Uterus (tissue), 4 donors: Measurements from ENCODE around the gene C1orf146. TPM values are rescaled to one million over a fixed set of nuclear protein-coding genes. Genes with fewer than 3 reads are reported as not detected.

Source experiments
- DNase-seq, 2 donors: peaks; one replicate each; pipeline ENCODE4 v3.0.0-alpha.2; 2019 to 2020
- H3K27ac ChIP-seq, 2 donors: fragments of 200-600 bp; sonication (generic); 1 replicate in 1 of 2; 2 replicates in 1 of 2; pipeline ENCODE4 v1.5.1; 2016 to 2018
- H3K27me3 ChIP-seq, 2 donors: fragments of 200-600 bp; sonication (generic); one replicate each; pipeline ENCODE4 v1.5.1; 2018 to 2019; ENCODE audit warnings: control low read depth in 1 of 2
- H3K36me3 ChIP-seq, 2 donors: fragments of 200-600 bp; sonication (generic); one replicate each; pipeline ENCODE4 v1.5.1; 2019; ENCODE audit warnings: control low read depth in 1 of 2
- H3K4me1 ChIP-seq, 2 donors: fragments of 200-600 bp; sonication (generic); one replicate each; pipeline ENCODE4 v1.5.1; 2018 to 2019; ENCODE audit warnings: control low read depth in 1 of 2
- H3K4me3 ChIP-seq, 2 donors: fragments of 200-600 bp; sonication (generic); 1 replicate in 1 of 2; 2 replicates in 1 of 2; pipeline ENCODE4 v1.5.1; 2018 to 2019; ENCODE audit warnings: mild to moderate bottlenecking in 1 of 2
- H3K9me3 ChIP-seq, 2 donors: fragments of 200-600 bp; sonication (generic); one replicate each; pipeline ENCODE4 v1.5.1; 2019; ENCODE audit warnings: control low read depth in 1 of 2
- POLR2A ChIP-seq, 2 donors: fragments of 450-650 bp; IDR thresholded peaks; one replicate each; pipeline ENCODE4 v1.6.1; 2016; ENCODE audit warnings: antibody characterized with exemption in 2 of 2, mild to moderate bottlenecking in 1 of 2, moderate library complexity in 1 of 2
- intact Hi-C: fragments of 100-400 bp; cut with DNase I; formaldehyde crosslinking; loops from one replicate; pipeline ENCODE4 v1.15.1; 2023; ENCODE audit warnings: low total_unique reads
- total RNA-seq, 4 donors: library from RNA; depleted of rRNA in 3 of 4; stranded (reverse); fragments of >200 nt in 3 of 4; gene quantifications; one replicate each; pipeline versions ENCODE4 v1.1.0 to v1.2.4, GENCODE V29; 2014 to 2023
- TF ChIP-seq, protein P1 (sequence below), 4 experiments: fragments of 200-600 bp in 2 of 4; fragments of 450-650 bp in 2 of 4; sonication (generic) in 2 of 4; IDR thresholded peaks; one replicate each; pipeline ENCODE4 v1.5.1; 2016 to 2019; ENCODE audit warnings: antibody characterized with exemption in 4 of 4, mild to moderate bottlenecking in 2 of 4, moderate library complexity in 1 of 4
- donor health status: DM: yes; HTN: yes; CAD: no.

C1orf146 gene, protein sequence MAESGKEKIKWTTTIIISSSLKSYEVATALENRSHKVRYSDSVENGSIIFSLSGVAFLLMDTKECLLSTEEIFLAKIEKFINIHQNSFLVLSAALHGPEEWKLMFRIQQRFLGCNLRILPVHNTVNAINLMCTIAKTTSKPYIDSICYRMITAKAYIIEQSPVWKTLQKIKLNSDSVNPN
- not detected for total RNA-seq

DNA sequence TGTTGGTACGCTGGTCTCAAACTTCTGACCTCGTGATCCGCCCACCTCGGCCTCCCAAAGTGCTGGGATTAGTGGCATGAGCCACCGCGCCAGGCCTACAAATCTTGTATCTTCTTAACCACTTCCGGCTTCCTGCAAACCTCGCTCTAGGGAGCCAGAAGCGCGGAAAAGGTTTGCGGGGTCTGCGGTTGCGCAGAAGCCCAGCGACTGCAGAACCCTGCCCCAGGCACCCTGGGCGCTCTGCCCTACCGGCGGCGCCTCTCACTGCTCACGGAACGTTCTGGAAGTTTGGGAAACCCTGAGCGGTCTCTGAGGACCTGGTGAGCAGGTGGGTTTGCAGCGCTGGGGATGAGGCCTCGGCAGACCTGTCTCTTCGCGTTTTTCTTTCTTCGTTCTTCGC lies at the start of gene C1orf146:
Gene C1orf146 (plus strand): TSS at position 195 of the 400 bp plus-strand sequence. CDS start 13,506 bp downstream, outside the sequence.
- H3K4me3 ChIP-seq: no peak within 1 kb of the TSS
- H3K4me1 ChIP-seq: no peaks in the 10 kb centered on the region
- H3K9me3 ChIP-seq: no peaks in the 10 kb centered on the region
- no peak within 1 kb of the TSS for H3K27ac ChIP-seq
- no peak for DNase-seq
- TF ChIP-seq, protein P1, sequence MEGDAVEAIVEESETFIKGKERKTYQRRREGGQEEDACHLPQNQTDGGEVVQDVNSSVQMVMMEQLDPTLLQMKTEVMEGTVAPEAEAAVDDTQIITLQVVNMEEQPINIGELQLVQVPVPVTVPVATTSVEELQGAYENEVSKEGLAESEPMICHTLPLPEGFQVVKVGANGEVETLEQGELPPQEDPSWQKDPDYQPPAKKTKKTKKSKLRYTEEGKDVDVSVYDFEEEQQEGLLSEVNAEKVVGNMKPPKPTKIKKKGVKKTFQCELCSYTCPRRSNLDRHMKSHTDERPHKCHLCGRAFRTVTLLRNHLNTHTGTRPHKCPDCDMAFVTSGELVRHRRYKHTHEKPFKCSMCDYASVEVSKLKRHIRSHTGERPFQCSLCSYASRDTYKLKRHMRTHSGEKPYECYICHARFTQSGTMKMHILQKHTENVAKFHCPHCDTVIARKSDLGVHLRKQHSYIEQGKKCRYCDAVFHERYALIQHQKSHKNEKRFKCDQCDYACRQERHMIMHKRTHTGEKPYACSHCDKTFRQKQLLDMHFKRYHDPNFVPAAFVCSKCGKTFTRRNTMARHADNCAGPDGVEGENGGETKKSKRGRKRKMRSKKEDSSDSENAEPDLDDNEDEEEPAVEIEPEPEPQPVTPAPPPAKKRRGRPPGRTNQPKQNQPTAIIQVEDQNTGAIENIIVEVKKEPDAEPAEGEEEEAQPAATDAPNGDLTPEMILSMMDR (IDR thresholded peaks at IDR 0.05): no peak
- TF ChIP-seq POLR2A (IDR thresholded peaks at IDR 0.05): no peak
- H3K36me3 ChIP-seq: no peaks in the 10 kb centered on the region
- no peaks in the 10 kb centered on the region for H3K27me3 ChIP-seq
- intact Hi-C loops: no loop called here

DNA sequence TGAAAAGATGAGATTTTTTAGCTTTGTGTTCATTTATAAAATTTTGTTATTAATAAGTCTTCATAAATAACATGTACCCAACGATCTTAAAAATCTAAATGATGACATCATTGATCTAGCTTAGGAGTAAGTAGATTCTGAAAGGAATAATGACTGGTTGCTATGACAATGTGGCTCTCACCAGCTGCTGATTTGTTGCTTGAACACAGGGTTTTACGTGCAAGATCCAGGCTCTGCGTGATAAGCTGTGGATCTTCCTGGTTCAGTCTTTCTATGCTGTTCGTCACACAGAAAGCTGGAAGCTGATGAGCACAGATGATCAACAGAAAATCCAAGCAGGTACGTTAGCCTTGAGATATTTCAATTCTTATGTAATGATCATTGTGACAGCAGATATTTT lies 49.1 kb upstream of the C1orf146 start:
- Histone ChIP-seq H3K36me3 (no peaks in the 10 kb centered on the region), H3K4me3 (no peak overlapping the region), H3K27ac (no peak overlapping the region), H3K9me3 (no peaks in the 10 kb centered on the region), H3K27me3 (no peaks in the 10 kb centered on the region), H3K4me1 (no peaks in the 10 kb centered on the region)
- DNase-seq: no peak
- intact Hi-C loops: no loop called here
- TF ChIP-seq POLR2A (IDR thresholded peaks at IDR 0.05): no peak
- TF ChIP-seq, protein P1 (IDR thresholded peaks at IDR 0.05): no peak

DNA sequence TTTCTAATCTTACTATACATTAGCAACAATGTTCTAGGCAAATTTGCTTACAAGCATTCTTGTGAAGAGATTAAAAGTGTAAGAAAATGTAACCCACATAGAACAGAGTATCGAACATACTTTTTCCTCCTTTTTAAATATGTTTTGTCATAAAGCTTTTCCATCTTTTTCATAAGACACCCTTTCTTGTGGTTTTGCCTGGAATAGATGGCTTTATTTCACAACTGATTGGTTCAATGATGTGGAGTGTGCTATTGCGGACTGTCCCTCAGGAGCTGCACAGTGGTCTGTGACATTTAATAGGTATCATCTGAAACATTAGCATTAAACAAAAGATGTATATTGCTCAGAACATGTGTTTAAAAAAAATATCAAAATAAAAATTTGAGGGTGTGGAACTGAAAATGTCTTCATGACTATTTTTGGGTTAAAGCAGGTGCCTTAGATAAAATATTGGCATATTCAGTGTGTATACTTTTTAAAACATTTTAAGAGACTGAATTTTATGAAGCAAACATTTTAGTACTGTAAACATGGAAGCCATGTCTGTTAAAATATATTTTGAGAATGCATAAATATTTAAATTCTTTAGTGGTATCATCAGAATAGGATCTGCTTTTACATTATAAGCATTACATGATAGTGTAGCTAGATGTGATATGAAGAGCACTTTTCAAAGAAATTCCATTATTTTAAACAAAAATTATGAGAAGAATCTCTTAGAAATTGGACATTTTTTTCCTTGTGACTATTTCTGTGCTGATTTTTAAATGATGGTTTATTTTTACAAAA lies 48.3 kb upstream of the C1orf146 start:
- Histone ChIP-seq H3K36me3 (no peaks in the 10 kb centered on the region), H3K27ac (no peak overlapping the region), H3K4me1 (no peaks in the 10 kb centered on the region), H3K27me3 (no peaks in the 10 kb centered on the region), H3K9me3 (no peaks in the 10 kb centered on the region), H3K4me3 (no peak overlapping the region)
- intact Hi-C loops: no loop called here
- no peak for DNase-seq
- TF ChIP-seq, protein P1 (IDR thresholded peaks at IDR 0.05): no peak
- no peak for TF ChIP-seq POLR2A (IDR thresholded peaks at IDR 0.05)

DNA sequence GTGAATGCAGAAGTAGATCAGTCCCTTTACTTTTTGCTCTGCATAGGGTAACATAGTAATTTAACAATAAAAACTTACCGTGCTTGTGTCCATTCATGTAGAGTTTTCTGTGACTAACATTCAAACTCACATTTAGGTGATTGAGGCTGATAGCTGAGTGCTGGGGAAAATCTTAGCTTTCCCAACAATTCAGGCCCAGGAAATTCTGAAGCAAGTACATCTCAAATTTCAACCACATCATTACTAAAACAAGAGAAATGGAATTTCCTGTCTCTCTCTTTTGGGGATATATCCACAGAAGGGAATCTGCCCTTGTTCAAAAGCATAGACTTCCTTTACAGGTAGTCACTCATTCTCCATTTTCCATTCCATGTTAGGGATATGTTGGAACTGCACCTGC lies 33.1 kb upstream of the C1orf146 start:
- H3K4me3 ChIP-seq: no peak overlapping the region
- DNase-seq: no peak
- TF ChIP-seq, protein P1 (IDR thresholded peaks at IDR 0.05): no peak
- no peaks in the 10 kb centered on the region for H3K27me3 ChIP-seq
- H3K27ac ChIP-seq: no peak overlapping the region
- H3K36me3 ChIP-seq: no peaks in the 10 kb centered on the region
- intact Hi-C loops: no loop called here
- no peaks in the 10 kb centered on the region for H3K4me1 ChIP-seq
- H3K9me3 ChIP-seq: no peaks in the 10 kb centered on the region

DNA sequence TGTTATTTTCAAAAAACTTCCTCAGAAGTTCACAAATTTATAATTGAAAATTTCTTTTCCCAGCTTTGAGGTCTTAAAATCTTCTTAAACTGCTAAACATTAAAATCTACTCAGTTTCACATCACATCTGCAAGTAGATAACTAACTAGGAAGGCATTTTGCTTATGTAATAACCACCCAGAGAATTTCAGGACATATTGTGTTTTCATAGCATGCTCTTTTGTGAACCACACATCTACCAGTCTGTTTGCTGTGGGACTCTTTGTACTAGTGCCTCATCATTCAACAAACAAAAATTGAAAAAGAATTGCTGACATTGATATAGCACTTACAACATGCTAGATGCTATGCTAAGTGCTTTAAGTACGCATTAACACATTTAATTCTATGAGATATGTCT lies 31.6 kb upstream of the C1orf146 start:
- TF ChIP-seq POLR2A (IDR thresholded peaks at IDR 0.05): no peak
- TF ChIP-seq, protein P1 (IDR thresholded peaks at IDR 0.05): no peak
- no peak overlapping the region for H3K4me3 ChIP-seq
- H3K36me3 ChIP-seq: no peaks in the 10 kb centered on the region
- H3K4me1 ChIP-seq: no peaks in the 10 kb centered on the region
- H3K9me3 ChIP-seq: no peaks in the 10 kb centered on the region
- intact Hi-C loops: no loop called here
- no peaks in the 10 kb centered on the region for H3K27me3 ChIP-seq
- DNase-seq: no peak
- H3K27ac ChIP-seq: no peak overlapping the region
